ENCODE results near the gene PPP2R3A.
"Not testable (repeated sequence)": the region's sequence is repeated elsewhere in the genome, so short reads cannot be mapped to it uniquely, and the experiment has no call there.

DNA sequence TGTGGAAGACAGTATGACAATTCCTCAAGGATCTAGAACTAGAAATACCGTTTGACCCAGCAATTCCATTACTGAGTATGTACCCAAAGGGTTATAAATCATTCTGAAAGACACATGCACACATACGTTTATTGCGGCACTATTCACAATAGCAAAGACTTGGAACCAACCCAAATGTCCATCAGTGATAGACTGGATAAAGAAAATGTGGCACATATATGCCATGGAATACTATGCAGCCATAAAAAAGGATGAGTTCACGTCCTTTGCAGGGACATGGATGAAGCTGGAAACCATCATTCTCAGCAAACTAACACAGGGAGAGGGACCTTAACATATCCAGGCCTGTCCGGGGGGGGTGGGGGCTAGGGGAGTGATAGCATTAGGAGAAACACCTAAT lies 154.3 kb downstream of the PPP2R3A start:
- TF ChIP-seq, protein P1, sequence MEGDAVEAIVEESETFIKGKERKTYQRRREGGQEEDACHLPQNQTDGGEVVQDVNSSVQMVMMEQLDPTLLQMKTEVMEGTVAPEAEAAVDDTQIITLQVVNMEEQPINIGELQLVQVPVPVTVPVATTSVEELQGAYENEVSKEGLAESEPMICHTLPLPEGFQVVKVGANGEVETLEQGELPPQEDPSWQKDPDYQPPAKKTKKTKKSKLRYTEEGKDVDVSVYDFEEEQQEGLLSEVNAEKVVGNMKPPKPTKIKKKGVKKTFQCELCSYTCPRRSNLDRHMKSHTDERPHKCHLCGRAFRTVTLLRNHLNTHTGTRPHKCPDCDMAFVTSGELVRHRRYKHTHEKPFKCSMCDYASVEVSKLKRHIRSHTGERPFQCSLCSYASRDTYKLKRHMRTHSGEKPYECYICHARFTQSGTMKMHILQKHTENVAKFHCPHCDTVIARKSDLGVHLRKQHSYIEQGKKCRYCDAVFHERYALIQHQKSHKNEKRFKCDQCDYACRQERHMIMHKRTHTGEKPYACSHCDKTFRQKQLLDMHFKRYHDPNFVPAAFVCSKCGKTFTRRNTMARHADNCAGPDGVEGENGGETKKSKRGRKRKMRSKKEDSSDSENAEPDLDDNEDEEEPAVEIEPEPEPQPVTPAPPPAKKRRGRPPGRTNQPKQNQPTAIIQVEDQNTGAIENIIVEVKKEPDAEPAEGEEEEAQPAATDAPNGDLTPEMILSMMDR (IDR thresholded peaks at IDR 0.05; ENCODE audit: low read length): not testable (repeated sequence)
- not testable (repeated sequence) for TF ChIP-seq EZH2 (IDR thresholded peaks at IDR 0.05; ENCODE audit: borderline replicate concordance, low read length)
